Measurements from ENCODE around the gene DNAJC16.

- TF ChIP-seq CTCF (IDR thresholded peaks at IDR 0.05), result no peak
- TF ChIP-seq POLR2A (IDR thresholded peaks at IDR 0.05), result no peak
These were observed 19.8 kb upstream of the DNAJC16 start for GRCh38 chr1:15506831-15507230.
